ENCODE results near the gene HDAC9.

The HDAC9 gene

GRCh38 chr7:18597754-18598153 is 102.2 kb downstream of the HDAC9 start:
- no peak overlapping the region for H3K9ac ChIP-seq (ENCODE audit: insufficient read length, low read depth)
- H3K4me3 ChIP-seq (ENCODE audit: insufficient read length, low read depth), result no peak overlapping the region
- H3K27me3 ChIP-seq (ENCODE audit: insufficient read depth, insufficient read length), result no peaks in the 10 kb centered on the region
- TF ChIP-seq YY1 (IDR thresholded peaks at IDR 0.05; ENCODE audit: insufficient read depth, insufficient read length) (no peak), ZNF274 (IDR thresholded peaks at IDR 0.05; ENCODE audit: low read depth, low read length) (no peak), SUZ12 (IDR thresholded peaks at IDR 0.05; ENCODE audit: extremely low read depth, insufficient read depth, insufficient read length) (no peak)
- peaks cover 6% of the 10 kb centered on the region for H3K9me3 ChIP-seq (ENCODE audit: insufficient read depth, low read length)
- peaks cover 6% of the 10 kb centered on the region for H3K36me3 ChIP-seq (ENCODE audit: insufficient read depth, insufficient read length, low read length)
- H3K4me1 ChIP-seq (ENCODE audit: insufficient read depth, insufficient read length), result no peaks in the 10 kb centered on the region
- no peak for DNase-seq (ENCODE audit: low read depth, low spot score)

GRCh38 chr7:18607025-18607424 is 111.5 kb downstream of the HDAC9 start:
- TF ChIP-seq ZNF274 (IDR thresholded peaks at IDR 0.05; ENCODE audit: low read depth, low read length), result no peak
- TF ChIP-seq YY1 (IDR thresholded peaks at IDR 0.05; ENCODE audit: insufficient read depth, insufficient read length), result no peak
- TF ChIP-seq SUZ12 (IDR thresholded peaks at IDR 0.05; ENCODE audit: extremely low read depth, insufficient read depth, insufficient read length), result no peak
- no peak overlapping the region for H3K4me3 ChIP-seq (ENCODE audit: insufficient read length, low read depth)
- H3K4me1 ChIP-seq (ENCODE audit: insufficient read depth, insufficient read length), result no peaks in the 10 kb centered on the region
- H3K9me3 ChIP-seq (ENCODE audit: insufficient read depth, low read length), result peaks cover 26% of the 10 kb centered on the region
- H3K9ac ChIP-seq (ENCODE audit: insufficient read length, low read depth), result no peak overlapping the region
- no peaks in the 10 kb centered on the region for H3K27me3 ChIP-seq (ENCODE audit: insufficient read depth, insufficient read length)
- no peaks in the 10 kb centered on the region for H3K36me3 ChIP-seq (ENCODE audit: insufficient read depth, insufficient read length, low read length)
- DNase-seq (ENCODE audit: low read depth, low spot score), result no peak

- TF ChIP-seq YY1 (IDR thresholded peaks at IDR 0.05; ENCODE audit: insufficient read depth, insufficient read length) (no peak), SUZ12 (IDR thresholded peaks at IDR 0.05; ENCODE audit: extremely low read depth, insufficient read depth, insufficient read length) (no peak), ZNF274 (IDR thresholded peaks at IDR 0.05; ENCODE audit: low read depth, low read length) (no peak)
- peaks cover 7% of the 10 kb centered on the region; the same call in 1 of the 2 replicates for H3K9me3 ChIP-seq (ENCODE audit: insufficient read depth, low read length)
- DNase-seq (ENCODE audit: low read depth, low spot score), result peak; percentile 61
These were observed 114.9 kb downstream of the HDAC9 start for GRCh38 chr7:18610331-18610948.

GRCh38 chr7:18614841-18615240 is 119.3 kb downstream of the HDAC9 start:
- Histone ChIP-seq H3K9me3 (ENCODE audit: insufficient read depth, low read length) (no peaks in the 10 kb centered on the region), H3K4me1 (ENCODE audit: insufficient read depth, insufficient read length) (no peaks in the 10 kb centered on the region), H3K36me3 (ENCODE audit: insufficient read depth, insufficient read length, low read length) (peaks cover 2% of the 10 kb centered on the region), H3K9ac (ENCODE audit: insufficient read length, low read depth) (no peak overlapping the region), H3K27me3 (ENCODE audit: insufficient read depth, insufficient read length) (no peaks in the 10 kb centered on the region), H3K4me3 (ENCODE audit: insufficient read length, low read depth) (no peak overlapping the region)
- DNase-seq (ENCODE audit: low read depth, low spot score), result no peak
- no peak for TF ChIP-seq YY1 (IDR thresholded peaks at IDR 0.05; ENCODE audit: insufficient read depth, insufficient read length)
- no peak for TF ChIP-seq ZNF274 (IDR thresholded peaks at IDR 0.05; ENCODE audit: low read depth, low read length)
- no peak for TF ChIP-seq SUZ12 (IDR thresholded peaks at IDR 0.05; ENCODE audit: extremely low read depth, insufficient read depth, insufficient read length)

More at GRCh38 chr7:18610331-18610948, 114.9 kb downstream of the HDAC9 start:
- Histone ChIP-seq H3K4me1 (ENCODE audit: insufficient read depth, insufficient read length) (no peaks in the 10 kb centered on the region), H3K36me3 (ENCODE audit: insufficient read depth, insufficient read length, low read length) (no peaks in the 10 kb centered on the region), H3K4me3 (ENCODE audit: insufficient read length, low read depth) (no peak overlapping the region), H3K27me3 (ENCODE audit: insufficient read depth, insufficient read length) (no peaks in the 10 kb centered on the region), H3K9ac (ENCODE audit: insufficient read length, low read depth) (no peak overlapping the region)

GRCh38 chr7:18619311-18619710 is 123.8 kb downstream of the HDAC9 start:
- Histone ChIP-seq H3K36me3 (ENCODE audit: insufficient read depth, insufficient read length, low read length) (peaks cover 2% of the 10 kb centered on the region), H3K4me1 (ENCODE audit: insufficient read depth, insufficient read length) (no peaks in the 10 kb centered on the region), H3K27me3 (ENCODE audit: insufficient read depth, insufficient read length) (no peaks in the 10 kb centered on the region), H3K9ac (ENCODE audit: insufficient read length, low read depth) (no peak overlapping the region), H3K9me3 (ENCODE audit: insufficient read depth, low read length) (no peaks in the 10 kb centered on the region), H3K4me3 (ENCODE audit: insufficient read length, low read depth) (no peak overlapping the region)
- TF ChIP-seq YY1 (IDR thresholded peaks at IDR 0.05; ENCODE audit: insufficient read depth, insufficient read length) (no peak), ZNF274 (IDR thresholded peaks at IDR 0.05; ENCODE audit: low read depth, low read length) (no peak), SUZ12 (IDR thresholded peaks at IDR 0.05; ENCODE audit: extremely low read depth, insufficient read depth, insufficient read length) (no peak)
- no peak for DNase-seq (ENCODE audit: low read depth, low spot score)

- no peak for DNase-seq (ENCODE audit: low read depth, low spot score)
- Histone ChIP-seq H3K36me3 (ENCODE audit: insufficient read depth, insufficient read length, low read length) (peaks cover 2% of the 10 kb centered on the region), H3K4me3 (ENCODE audit: insufficient read length, low read depth) (no peak overlapping the region)
These were observed 127.8 kb downstream of the HDAC9 start for GRCh38 chr7:18623389-18623788.

GRCh38 chr7:18624459-18624858 is 128.9 kb downstream of the HDAC9 start:
- Histone ChIP-seq H3K4me3 (ENCODE audit: insufficient read length, low read depth) (no peak overlapping the region), H3K27me3 (ENCODE audit: insufficient read depth, insufficient read length) (no peaks in the 10 kb centered on the region), H3K9me3 (ENCODE audit: insufficient read depth, low read length) (no peaks in the 10 kb centered on the region), H3K4me1 (ENCODE audit: insufficient read depth, insufficient read length) (no peaks in the 10 kb centered on the region), H3K36me3 (ENCODE audit: insufficient read depth, insufficient read length, low read length) (peaks cover 2% of the 10 kb centered on the region), H3K9ac (ENCODE audit: insufficient read length, low read depth) (no peak overlapping the region)
- TF ChIP-seq ZNF274 (IDR thresholded peaks at IDR 0.05; ENCODE audit: low read depth, low read length), result no peak
- no peak for TF ChIP-seq SUZ12 (IDR thresholded peaks at IDR 0.05; ENCODE audit: extremely low read depth, insufficient read depth, insufficient read length)
- no peak for TF ChIP-seq YY1 (IDR thresholded peaks at IDR 0.05; ENCODE audit: insufficient read depth, insufficient read length)
- no peak for DNase-seq (ENCODE audit: low read depth, low spot score)

More at GRCh38 chr7:18623389-18623788, 127.8 kb downstream of the HDAC9 start:
- H3K9ac ChIP-seq (ENCODE audit: insufficient read length, low read depth), result no peak overlapping the region
- H3K4me1 ChIP-seq (ENCODE audit: insufficient read depth, insufficient read length), result no peaks in the 10 kb centered on the region
- H3K27me3 ChIP-seq (ENCODE audit: insufficient read depth, insufficient read length), result no peaks in the 10 kb centered on the region
- TF ChIP-seq SUZ12 (IDR thresholded peaks at IDR 0.05; ENCODE audit: extremely low read depth, insufficient read depth, insufficient read length) (no peak), ZNF274 (IDR thresholded peaks at IDR 0.05; ENCODE audit: low read depth, low read length) (no peak), YY1 (IDR thresholded peaks at IDR 0.05; ENCODE audit: insufficient read depth, insufficient read length) (no peak)
- no peaks in the 10 kb centered on the region for H3K9me3 ChIP-seq (ENCODE audit: insufficient read depth, low read length)
